B cell (primary cell): ENCODE results near the gene TP63.

ENCODE experiments used
- EZH2 ChIP-seq: IDR thresholded peaks from 2 replicates; pipeline ENCODE4 v1.6.1; 2012; ENCODE audit warnings: borderline replicate concordance, low read depth, mild to moderate bottlenecking, moderate library complexity, low read length; ENCODE audit not compliant: insufficient read depth, poor library complexity, severe bottlenecking
- TF ChIP-seq, protein P1 (sequence below): fragments of 200-600 bp; IDR thresholded peaks from one replicate; pipeline ENCODE4 v1.8.0; 2022; ENCODE audit warnings: antibody characterized with exemption, mild to moderate bottlenecking

DNA sequence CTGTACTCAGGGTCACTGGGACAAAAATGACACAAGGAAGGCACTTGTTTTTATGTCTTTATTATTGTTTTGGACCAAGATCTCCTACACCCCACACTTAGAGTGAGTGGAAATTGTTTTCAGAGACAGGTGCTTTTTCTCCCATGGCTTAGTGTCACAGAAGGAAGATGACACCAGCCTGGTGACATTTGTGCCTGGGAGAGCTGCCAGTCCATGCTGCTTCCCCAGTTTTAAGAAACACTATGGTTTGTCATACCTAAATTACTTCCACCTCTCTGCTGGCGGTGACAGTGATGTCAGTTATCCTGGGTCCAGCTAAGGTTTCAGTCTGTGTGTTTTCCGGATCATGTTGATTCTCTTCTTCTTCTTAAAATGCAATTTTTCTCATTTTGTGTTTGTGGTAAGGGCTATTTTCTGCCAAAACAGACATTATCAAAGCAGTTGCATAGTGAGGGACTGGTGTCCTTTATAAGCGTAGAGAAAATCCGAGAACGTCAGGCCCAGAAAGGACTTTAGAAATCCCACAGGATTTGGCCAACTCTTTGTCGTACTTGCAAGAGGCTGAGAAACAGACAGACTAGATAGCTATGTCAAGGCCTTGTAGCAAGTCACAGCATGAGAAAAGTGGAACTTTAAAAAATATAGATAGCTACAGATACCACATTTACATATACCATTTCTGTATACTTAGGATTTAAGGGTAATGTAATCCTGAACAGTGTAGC is 149.5 kb downstream of the TP63 start:
- TF ChIP-seq, protein P1, sequence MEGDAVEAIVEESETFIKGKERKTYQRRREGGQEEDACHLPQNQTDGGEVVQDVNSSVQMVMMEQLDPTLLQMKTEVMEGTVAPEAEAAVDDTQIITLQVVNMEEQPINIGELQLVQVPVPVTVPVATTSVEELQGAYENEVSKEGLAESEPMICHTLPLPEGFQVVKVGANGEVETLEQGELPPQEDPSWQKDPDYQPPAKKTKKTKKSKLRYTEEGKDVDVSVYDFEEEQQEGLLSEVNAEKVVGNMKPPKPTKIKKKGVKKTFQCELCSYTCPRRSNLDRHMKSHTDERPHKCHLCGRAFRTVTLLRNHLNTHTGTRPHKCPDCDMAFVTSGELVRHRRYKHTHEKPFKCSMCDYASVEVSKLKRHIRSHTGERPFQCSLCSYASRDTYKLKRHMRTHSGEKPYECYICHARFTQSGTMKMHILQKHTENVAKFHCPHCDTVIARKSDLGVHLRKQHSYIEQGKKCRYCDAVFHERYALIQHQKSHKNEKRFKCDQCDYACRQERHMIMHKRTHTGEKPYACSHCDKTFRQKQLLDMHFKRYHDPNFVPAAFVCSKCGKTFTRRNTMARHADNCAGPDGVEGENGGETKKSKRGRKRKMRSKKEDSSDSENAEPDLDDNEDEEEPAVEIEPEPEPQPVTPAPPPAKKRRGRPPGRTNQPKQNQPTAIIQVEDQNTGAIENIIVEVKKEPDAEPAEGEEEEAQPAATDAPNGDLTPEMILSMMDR = no peak
- TF ChIP-seq EZH2 = no peak
